Measurements from ENCODE around the gene MSANTD1. TPM values are rescaled to one million over a fixed set of nuclear protein-coding genes. Genes with fewer than 3 reads are reported as not detected.

MSANTD1 gene
- total and polyA plus RNA-seq, 2 donors (not counting 1 experiment from before 2014, with no cell fraction given) = 0.78 to 5.5 TPM

DNA sequence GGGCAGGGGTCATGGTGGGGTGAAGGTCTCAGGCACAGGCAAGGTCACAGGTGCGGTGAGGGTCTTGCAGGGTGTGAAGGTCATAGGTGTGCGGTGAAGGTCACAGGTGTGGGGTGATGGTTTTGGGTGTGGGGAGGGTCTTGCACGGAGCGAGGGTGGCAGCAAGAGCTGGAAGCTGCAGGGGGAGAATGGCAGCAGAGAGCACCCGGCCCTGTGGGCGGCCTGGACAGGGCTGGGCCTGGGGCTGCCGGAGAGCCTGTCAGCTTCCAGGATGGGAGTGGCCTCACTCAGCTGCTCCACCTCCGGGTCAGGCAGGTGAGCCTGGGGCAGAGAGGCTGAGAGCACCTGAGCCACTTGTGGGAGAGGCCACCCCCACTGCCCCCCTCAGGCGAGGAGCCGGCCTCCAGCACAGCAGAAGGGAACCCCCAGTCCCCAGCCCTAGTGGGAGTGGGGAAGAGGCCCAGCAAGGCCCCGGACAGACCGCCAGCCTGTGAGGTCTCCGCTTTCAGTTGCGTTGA lies 1.5 kb downstream of the MSANTD1 start:
- ATAC-seq (ENCODE audit: low read depth) = no peak
- 94% methylated on average over 12 of the region's 14 CpGs for WGBS (ENCODE audit: insufficient coverage)

DNA sequence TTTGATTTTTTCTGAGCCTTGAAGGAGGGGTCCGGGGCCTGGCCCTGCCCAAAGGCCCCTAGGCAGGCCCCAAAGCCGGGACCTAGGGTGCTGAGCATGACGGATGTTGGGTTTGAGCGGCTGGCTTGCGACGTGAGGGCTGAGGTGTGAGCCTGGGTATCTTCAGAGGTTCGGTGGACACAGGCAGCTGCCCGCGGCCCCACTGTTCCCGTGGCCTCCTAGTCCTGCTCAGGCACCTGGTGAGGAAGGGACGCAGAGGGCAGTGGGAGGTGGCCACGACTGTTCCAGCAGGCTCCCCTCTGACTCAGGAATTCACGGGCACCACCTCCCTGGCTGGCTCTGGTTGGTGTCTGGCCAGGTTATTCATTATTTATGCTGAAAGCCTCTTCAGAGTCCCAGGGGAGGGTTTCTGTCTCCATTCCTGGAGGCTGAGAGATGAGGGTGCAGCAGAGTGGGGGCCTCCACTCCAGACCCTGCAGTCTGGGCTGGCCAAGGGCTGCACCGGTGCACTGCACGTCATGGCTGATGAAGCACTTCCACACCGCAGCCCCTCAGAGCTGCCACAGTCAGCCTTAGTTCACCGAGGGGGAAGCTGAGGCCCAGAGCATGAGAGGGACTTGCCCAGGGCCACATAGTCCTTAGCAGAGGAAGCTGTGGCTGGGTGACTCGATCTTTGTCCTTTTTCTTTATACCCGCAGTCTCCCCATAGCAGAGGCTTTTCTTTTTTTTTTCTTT lies 2.2 kb downstream of the MSANTD1 start:
- TF ChIP-seq EZH2 (IDR thresholded peaks at IDR 0.05; ENCODE audit: borderline replicate concordance, insufficient read depth, low read depth, low read length, poor library complexity, severe bottlenecking) = no peak
- TF ChIP-seq, protein P1, sequence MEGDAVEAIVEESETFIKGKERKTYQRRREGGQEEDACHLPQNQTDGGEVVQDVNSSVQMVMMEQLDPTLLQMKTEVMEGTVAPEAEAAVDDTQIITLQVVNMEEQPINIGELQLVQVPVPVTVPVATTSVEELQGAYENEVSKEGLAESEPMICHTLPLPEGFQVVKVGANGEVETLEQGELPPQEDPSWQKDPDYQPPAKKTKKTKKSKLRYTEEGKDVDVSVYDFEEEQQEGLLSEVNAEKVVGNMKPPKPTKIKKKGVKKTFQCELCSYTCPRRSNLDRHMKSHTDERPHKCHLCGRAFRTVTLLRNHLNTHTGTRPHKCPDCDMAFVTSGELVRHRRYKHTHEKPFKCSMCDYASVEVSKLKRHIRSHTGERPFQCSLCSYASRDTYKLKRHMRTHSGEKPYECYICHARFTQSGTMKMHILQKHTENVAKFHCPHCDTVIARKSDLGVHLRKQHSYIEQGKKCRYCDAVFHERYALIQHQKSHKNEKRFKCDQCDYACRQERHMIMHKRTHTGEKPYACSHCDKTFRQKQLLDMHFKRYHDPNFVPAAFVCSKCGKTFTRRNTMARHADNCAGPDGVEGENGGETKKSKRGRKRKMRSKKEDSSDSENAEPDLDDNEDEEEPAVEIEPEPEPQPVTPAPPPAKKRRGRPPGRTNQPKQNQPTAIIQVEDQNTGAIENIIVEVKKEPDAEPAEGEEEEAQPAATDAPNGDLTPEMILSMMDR (IDR thresholded peaks at IDR 0.05) = no peak
- Histone ChIP-seq H3K27ac (ENCODE audit: low read length in 2 of 2) (no peak overlapping the region), H3K9me3 (ENCODE audit: control extremely low read depth in 1 of 3, control insufficient read depth in 2 of 3, insufficient read depth in 1 of 3, low read length in 2 of 3) (no peaks in the 10 kb centered on the region), H3K79me2 (ENCODE audit: control insufficient read depth, insufficient read depth, low read length) (no peaks in the 10 kb centered on the region), H2AFZ (ENCODE audit: insufficient read depth, low read depth, low read length, poor library complexity, severe bottlenecking) (no peak overlapping the region), H3K4me2 (replicated peaks; ENCODE audit: low read depth, low read length, poor library complexity, severe bottlenecking) (no peak overlapping the region), H3K36me3 (replicated peaks in 1 of 2; ENCODE audit: control extremely low read depth in 1 of 2, control insufficient read depth in 1 of 2, extremely low read depth in 1 of 2, insufficient read depth in 2 of 2, low read length in 1 of 2) (no peaks in the 10 kb centered on the region), H3K4me3 (ENCODE audit: control extremely low read depth in 1 of 5, extremely low read depth in 1 of 5, insufficient read depth in 1 of 5, low read depth in 2 of 5, low read length in 4 of 5) (no peak overlapping the region), H4K20me1 (ENCODE audit: control insufficient read depth, insufficient read depth, low read length, poor library complexity, severe bottlenecking) (no peaks in the 10 kb centered on the region), H3K9ac (ENCODE audit: low read length) (no peak overlapping the region), H3K27me3 (replicated peaks in 1 of 4; ENCODE audit: control extremely low read depth in 1 of 4, control insufficient read depth in 3 of 4, insufficient read depth in 4 of 4, low read length in 3 of 4) (no peaks in the 10 kb centered on the region), H3K4me1 (ENCODE audit: control insufficient read depth in 2 of 2, insufficient read depth in 2 of 2, low read length in 2 of 2) (no peaks in the 10 kb centered on the region)
- no peak for DNase-seq
- no peaks in the 10 kb centered on the region for H3K27me3 Mint-ChIP-seq
- H3K9me3 Mint-ChIP-seq (ENCODE audit: insufficient read depth) = no peaks in the 10 kb centered on the region
- H3K27ac Mint-ChIP-seq = no peak overlapping the region
- CTCF ChIA-PET = no interaction called here
- POLR2A ChIA-PET = no interaction called here
- no peaks in the 10 kb centered on the region for H3K4me1 Mint-ChIP-seq
- no peak overlapping the region for H3K4me3 Mint-ChIP-seq
- ATAC-seq (ENCODE audit: low read depth) = no peak
- 94% methylated on average over 17 of the region's 19 CpGs for WGBS (ENCODE audit: insufficient coverage)
- intact Hi-C loops (cut with micrococcal nuclease) = no loop called here

More for the DNA sequence above, 1.5 kb downstream of the MSANTD1 start:
- Histone ChIP-seq H3K4me2 (replicated peaks; ENCODE audit: low read depth, low read length, poor library complexity, severe bottlenecking) (no peak overlapping the region), H3K4me3 (ENCODE audit: control extremely low read depth in 1 of 5, extremely low read depth in 1 of 5, insufficient read depth in 1 of 5, low read depth in 2 of 5, low read length in 4 of 5) (no peak overlapping the region), H3K79me2 (ENCODE audit: control insufficient read depth, insufficient read depth, low read length) (no peaks in the 10 kb centered on the region), H3K36me3 (replicated peaks in 1 of 2; ENCODE audit: control extremely low read depth in 1 of 2, control insufficient read depth in 1 of 2, extremely low read depth in 1 of 2, insufficient read depth in 2 of 2, low read length in 1 of 2) (no peaks in the 10 kb centered on the region), H3K4me1 (ENCODE audit: control insufficient read depth in 2 of 2, insufficient read depth in 2 of 2, low read length in 2 of 2) (no peaks in the 10 kb centered on the region), H4K20me1 (ENCODE audit: control insufficient read depth, insufficient read depth, low read length, poor library complexity, severe bottlenecking) (no peaks in the 10 kb centered on the region), H3K9ac (ENCODE audit: low read length) (no peak overlapping the region), H2AFZ (ENCODE audit: insufficient read depth, low read depth, low read length, poor library complexity, severe bottlenecking) (no peak overlapping the region), H3K27ac (ENCODE audit: low read length in 2 of 2) (no peak overlapping the region), H3K27me3 (replicated peaks in 1 of 4; ENCODE audit: control extremely low read depth in 1 of 4, control insufficient read depth in 3 of 4, insufficient read depth in 4 of 4, low read length in 3 of 4) (no peaks in the 10 kb centered on the region), H3K9me3 (ENCODE audit: control extremely low read depth in 1 of 3, control insufficient read depth in 2 of 3, insufficient read depth in 1 of 3, low read length in 2 of 3) (no peaks in the 10 kb centered on the region)
- no peak for DNase-seq
- TF ChIP-seq EZH2 (IDR thresholded peaks at IDR 0.05; ENCODE audit: borderline replicate concordance, insufficient read depth, low read depth, low read length, poor library complexity, severe bottlenecking) = no peak
- TF ChIP-seq, protein P1 (IDR thresholded peaks at IDR 0.05) = no peak
- Mint-ChIP-seq H3K4me3 (no peak overlapping the region), H3K27me3 (no peaks in the 10 kb centered on the region), H3K27ac (no peak overlapping the region), H3K4me1 (no peaks in the 10 kb centered on the region), H3K9me3 (ENCODE audit: insufficient read depth) (no peaks in the 10 kb centered on the region)
- CTCF ChIA-PET = no interaction called here
- POLR2A ChIA-PET = no interaction called here
- intact Hi-C loops (cut with micrococcal nuclease) = no loop called here

Data from B cell (primary cell).